SK-N-DZ (cell line): ENCODE results near the gene VPS13A.
A peak's percentile ranks its signal among the peaks of the same experiment; 100 is the strongest.

Source experiments
- DNase-seq: peaks from one replicate; pipeline ENCODE4 v3.0.0-alpha.2; 2015; ENCODE audit warnings: low spot score

The VPS13A gene

DNA sequence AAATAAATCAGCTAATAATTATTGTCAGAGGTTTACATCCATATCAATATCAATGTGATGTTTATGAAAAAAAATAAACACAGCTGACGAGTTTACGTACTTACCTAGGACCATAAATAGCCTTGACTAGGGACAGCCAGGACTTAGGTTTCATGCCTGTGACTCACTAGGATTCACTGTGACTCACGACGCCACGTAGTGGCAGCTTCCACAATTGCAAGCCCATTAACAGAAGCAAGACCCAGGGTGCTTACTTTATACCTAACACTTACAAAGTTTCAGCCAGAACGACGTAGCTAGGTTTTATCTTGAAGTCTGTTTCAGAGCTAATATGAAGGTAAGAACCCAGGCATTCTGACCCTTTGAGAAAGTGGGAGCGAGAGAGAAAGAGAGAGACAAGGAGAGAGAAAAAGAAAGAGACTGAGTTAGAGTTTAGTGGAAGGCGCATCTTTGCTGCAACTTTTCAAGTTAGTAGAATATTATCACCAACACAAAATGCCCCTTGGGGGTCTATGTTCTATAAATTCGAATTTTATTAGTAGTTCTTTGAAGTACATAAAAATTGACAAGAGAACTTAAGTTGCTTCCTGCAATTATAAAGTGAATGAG is 279.6 kb downstream of the VPS13A start:
- DNase-seq: peak; percentile 85

DNA sequence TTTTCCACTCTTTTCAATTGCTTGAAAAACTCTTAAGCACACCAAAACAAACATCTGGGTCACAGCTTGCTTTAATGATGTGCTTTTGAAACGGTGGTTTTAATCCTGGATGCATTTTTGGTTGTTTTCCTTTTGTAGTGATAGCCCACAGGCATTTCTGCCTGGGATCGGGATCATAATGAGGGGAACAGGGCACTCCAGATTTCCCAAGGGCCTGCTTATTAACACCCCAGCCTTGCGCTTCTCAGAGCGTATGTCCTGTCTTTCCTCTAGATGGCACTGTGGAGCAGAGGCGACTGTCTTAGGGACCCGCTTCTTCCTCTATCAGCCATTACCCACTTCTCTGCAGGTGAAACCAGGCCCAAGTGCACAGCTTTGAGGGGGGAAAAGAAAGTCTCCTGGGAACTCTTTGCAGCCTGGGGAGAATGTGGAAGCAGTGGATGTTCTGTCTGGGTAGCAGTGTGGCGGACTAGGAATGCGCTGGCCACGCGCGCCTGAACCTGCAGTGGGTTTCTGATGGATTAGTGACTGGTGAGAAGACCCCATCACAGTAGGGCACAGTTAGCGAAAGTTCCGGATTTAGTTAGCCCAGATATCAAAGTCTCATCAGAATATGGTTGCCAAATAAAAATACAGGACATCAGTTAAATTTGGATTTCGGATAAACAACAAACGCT is 280.7 kb downstream of the VPS13A start:
- peak; percentile 75 for DNase-seq

DNA sequence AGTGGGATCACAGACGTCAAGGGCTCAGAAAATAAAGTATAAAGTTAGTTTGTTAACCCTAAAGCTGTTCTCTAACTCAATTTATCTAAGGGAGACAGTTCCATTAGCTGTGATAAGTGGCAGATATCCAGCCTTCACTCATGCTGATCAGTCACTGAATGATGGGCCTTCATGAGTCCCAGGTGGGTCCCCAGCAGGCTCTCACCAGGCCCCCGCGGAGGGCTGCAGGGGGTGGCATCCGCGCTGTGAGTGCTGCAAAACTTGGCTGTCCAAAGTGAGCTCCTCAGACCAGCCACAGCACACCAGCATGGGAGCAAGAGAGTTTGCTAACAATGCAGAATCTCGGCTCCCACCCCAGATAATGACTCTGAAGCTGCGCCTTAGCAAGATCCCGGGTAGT is 283.6 kb downstream of the VPS13A start:
- DNase-seq: no peak

DNA sequence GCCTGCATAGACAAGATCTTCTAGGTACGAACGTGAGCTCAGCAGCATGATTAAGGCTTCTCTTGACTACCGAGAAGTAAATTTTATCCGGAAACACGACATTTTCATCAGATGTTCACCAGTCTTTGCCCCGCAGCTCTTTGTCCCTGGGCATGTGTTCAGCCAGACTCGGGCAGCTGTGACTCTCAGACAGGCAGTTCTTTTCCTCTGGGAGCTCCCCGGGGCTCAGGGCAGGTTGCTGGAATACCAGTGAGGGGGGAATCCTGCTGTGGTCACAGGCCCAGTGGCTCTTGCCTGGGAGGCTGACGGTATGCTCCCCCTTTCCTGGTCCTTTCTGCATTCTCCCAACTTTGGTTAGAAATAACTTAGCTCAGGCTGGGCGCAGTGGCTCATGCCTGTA is 284.7 kb downstream of the VPS13A start:
- DNase-seq: no peak

DNA sequence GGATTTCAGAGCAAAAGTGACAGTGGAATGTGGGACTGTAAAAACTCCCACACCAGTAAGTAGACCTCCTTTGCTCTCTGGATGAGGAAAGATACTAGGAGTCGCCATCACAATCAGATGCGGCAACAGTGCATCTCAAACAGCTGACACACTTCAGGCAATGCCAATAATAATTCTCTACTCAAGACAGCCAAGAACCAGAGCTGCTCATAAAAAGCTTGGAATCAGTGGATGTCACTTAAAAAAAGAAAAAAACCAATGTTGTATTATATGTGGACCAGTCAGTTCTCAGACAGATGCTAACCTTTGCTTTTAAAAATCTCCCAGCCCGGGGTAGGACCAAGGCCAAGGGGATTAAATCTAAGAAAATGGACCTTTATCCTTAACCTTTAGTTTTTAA is 285.8 kb downstream of the VPS13A start:
- no peak for DNase-seq

DNA sequence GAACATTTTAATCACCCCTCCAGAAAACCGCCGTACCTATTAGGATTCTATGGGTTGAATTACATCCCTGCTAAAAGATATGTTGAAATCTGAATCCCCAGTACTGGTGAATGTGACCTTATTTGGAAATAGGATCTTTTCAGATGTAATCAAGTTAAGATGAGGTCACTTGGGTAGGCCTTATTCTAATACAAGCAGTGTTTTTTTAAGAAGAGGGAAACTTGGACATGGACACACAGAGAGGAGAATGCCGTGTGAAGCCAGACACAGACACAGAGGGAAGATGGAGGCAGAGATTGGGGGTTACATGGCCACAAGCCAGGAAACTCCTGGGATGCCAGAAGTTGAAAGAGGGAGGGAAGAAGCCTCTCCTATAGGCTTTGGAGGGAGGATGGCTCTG is 287.3 kb downstream of the VPS13A start:
- peak; percentile 67 for DNase-seq

DNA sequence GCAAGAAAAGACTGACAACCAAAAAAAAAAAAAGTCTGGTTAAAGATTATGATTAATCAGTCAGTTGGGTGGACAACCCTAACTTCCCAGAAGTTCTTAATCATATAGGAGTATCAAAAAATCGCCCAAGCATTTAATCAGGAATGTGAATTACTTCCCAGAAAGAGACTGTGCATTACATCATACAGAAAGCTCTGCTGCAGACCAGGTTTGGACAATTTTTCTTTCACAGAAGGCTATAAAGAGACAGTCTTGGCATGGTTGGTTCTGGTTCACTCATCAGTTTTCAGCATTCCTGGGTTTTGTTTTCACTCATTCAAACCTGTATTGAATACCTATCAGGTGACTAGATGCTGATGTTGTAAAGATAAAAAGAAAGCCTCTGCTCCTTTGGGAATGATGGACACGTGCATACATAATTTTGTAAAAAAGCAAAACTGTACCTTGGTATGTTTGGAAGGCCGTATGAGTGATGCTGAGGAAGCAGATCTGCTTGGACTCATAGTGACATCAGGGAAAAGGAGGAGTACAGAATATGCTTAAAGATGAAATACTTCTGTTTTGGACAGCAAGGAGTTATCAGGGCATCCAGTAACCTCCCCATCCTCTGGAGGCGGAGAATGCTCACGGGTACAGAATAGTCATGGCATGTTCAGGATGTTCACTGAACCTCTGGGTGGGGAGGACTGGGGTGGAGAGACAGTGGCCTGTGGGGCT is 292.3 kb downstream of the VPS13A start:
- DNase-seq: no peak
